Uterus (tissue), 4 donors: Measurements from ENCODE around the gene LEPR. TPM values are rescaled to one million over a fixed set of nuclear protein-coding genes. Genes with fewer than 3 reads are reported as not detected.

Experiments
- DNase-seq, 2 donors: peaks; one replicate each; pipeline ENCODE4 v3.0.0-alpha.2; 2019 to 2020
- H3K27ac ChIP-seq, 2 donors: fragments of 200-600 bp; sonication (generic); 1 replicate in 1 of 2; 2 replicates in 1 of 2; pipeline ENCODE4 v1.5.1; 2016 to 2018
- H3K27me3 ChIP-seq, 2 donors: fragments of 200-600 bp; sonication (generic); one replicate each; pipeline ENCODE4 v1.5.1; 2018 to 2019; ENCODE audit warnings: control low read depth in 1 of 2
- H3K36me3 ChIP-seq, 2 donors: fragments of 200-600 bp; sonication (generic); one replicate each; pipeline ENCODE4 v1.5.1; 2019; ENCODE audit warnings: control low read depth in 1 of 2
- H3K4me1 ChIP-seq, 2 donors: fragments of 200-600 bp; sonication (generic); one replicate each; pipeline ENCODE4 v1.5.1; 2018 to 2019; ENCODE audit warnings: control low read depth in 1 of 2
- H3K4me3 ChIP-seq, 2 donors: fragments of 200-600 bp; sonication (generic); 1 replicate in 1 of 2; 2 replicates in 1 of 2; pipeline ENCODE4 v1.5.1; 2018 to 2019; ENCODE audit warnings: mild to moderate bottlenecking in 1 of 2
- H3K9me3 ChIP-seq, 2 donors: fragments of 200-600 bp; sonication (generic); one replicate each; pipeline ENCODE4 v1.5.1; 2019; ENCODE audit warnings: control low read depth in 1 of 2
- POLR2A ChIP-seq, 2 donors: fragments of 450-650 bp; IDR thresholded peaks; one replicate each; pipeline ENCODE4 v1.6.1; 2016; ENCODE audit warnings: antibody characterized with exemption in 2 of 2, mild to moderate bottlenecking in 1 of 2, moderate library complexity in 1 of 2
- intact Hi-C: fragments of 100-400 bp; cut with DNase I; formaldehyde crosslinking; loops from one replicate; pipeline ENCODE4 v1.15.1; 2023; ENCODE audit warnings: low total_unique reads
- total RNA-seq, 4 donors: library from RNA; depleted of rRNA in 3 of 4; stranded (reverse); fragments of >200 nt in 3 of 4; gene quantifications; one replicate each; pipeline versions ENCODE4 v1.1.0 to v1.2.4, GENCODE V29; 2014 to 2023
- TF ChIP-seq, protein P1 (sequence below), 4 experiments: fragments of 200-600 bp in 2 of 4; fragments of 450-650 bp in 2 of 4; sonication (generic) in 2 of 4; IDR thresholded peaks; one replicate each; pipeline ENCODE4 v1.5.1; 2016 to 2019; ENCODE audit warnings: antibody characterized with exemption in 4 of 4, mild to moderate bottlenecking in 2 of 4, moderate library complexity in 1 of 4
- donor health status: DM: yes; HTN: yes; CAD: no.

Gene LEPR
- total RNA-seq, 4 donors from 2014 or later = 55.0 to 87.0 (median 57.9) TPM

DNA sequence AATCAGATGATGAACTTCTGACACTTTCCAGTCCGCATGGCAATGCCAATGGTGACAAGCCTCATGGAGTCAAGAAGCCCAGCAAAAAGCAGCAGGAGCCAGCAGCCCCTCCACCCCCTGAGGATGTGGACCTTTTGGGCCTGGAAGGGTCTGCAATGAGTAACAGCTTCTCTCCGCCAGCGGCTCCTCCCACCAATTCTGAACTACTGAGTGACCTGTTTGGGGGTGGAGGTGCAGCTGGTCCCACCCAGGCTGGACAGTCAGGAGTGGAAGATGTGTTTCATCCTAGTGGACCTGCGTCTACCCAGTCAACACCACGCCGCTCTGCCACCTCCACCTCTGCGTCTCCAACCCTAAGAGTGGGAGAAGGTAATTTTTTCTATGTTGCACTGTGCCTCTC, 28.0 kb upstream of the LEPR start:
- DNase-seq = no peak
- Histone ChIP-seq H3K27me3 (no peaks in the 10 kb centered on the region), H3K36me3 (no peaks in the 10 kb centered on the region), H3K4me3 (no peak overlapping the region), H3K9me3 (no peaks in the 10 kb centered on the region), H3K4me1 (no peaks in the 10 kb centered on the region), H3K27ac (no peak overlapping the region)
- TF ChIP-seq POLR2A (IDR thresholded peaks at IDR 0.05) = no peak
- TF ChIP-seq, protein P1, sequence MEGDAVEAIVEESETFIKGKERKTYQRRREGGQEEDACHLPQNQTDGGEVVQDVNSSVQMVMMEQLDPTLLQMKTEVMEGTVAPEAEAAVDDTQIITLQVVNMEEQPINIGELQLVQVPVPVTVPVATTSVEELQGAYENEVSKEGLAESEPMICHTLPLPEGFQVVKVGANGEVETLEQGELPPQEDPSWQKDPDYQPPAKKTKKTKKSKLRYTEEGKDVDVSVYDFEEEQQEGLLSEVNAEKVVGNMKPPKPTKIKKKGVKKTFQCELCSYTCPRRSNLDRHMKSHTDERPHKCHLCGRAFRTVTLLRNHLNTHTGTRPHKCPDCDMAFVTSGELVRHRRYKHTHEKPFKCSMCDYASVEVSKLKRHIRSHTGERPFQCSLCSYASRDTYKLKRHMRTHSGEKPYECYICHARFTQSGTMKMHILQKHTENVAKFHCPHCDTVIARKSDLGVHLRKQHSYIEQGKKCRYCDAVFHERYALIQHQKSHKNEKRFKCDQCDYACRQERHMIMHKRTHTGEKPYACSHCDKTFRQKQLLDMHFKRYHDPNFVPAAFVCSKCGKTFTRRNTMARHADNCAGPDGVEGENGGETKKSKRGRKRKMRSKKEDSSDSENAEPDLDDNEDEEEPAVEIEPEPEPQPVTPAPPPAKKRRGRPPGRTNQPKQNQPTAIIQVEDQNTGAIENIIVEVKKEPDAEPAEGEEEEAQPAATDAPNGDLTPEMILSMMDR (IDR thresholded peaks at IDR 0.05) = no peak
- intact Hi-C loops = no loop called here

DNA sequence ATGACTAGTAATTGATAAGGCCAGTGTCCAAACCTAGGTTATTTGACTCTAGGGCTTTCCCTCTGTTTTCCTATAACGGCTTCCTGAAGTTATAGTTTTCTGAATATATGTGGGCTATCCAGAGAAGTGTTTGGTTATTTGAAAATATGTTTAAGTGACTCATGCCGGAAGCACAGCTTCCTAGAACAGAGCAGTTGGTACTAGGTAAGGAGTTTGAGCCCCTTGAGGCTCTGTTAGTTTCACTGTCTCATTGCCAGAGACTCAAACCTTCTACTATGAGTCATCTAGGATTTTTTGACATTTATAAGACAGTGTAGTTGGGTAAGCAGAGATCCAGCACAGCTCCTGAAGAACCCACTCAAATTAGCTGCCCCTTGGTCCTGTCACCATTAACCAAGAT, 27.1 kb upstream of the LEPR start:
- no peaks in the 10 kb centered on the region for H3K27me3 ChIP-seq
- DNase-seq = no peak
- TF ChIP-seq POLR2A (IDR thresholded peaks at IDR 0.05) = no peak
- TF ChIP-seq, protein P1 (IDR thresholded peaks at IDR 0.05) = no peak
- H3K27ac ChIP-seq = no peak overlapping the region
- intact Hi-C loops = no loop called here
- H3K4me1 ChIP-seq = no peaks in the 10 kb centered on the region
- H3K36me3 ChIP-seq = no peaks in the 10 kb centered on the region
- H3K4me3 ChIP-seq = no peak overlapping the region
- H3K9me3 ChIP-seq = no peaks in the 10 kb centered on the region

GRCh38 chr1:65393928-65394327, 26.5 kb upstream of the LEPR start:
- intact Hi-C loops = no loop called here
- no peaks in the 10 kb centered on the region for H3K9me3 ChIP-seq

GRCh38 chr1:65395887-65396612, 24.4 kb upstream of the LEPR start:
- no peaks in the 10 kb centered on the region for H3K4me1 ChIP-seq
- H3K27me3 ChIP-seq = no peaks in the 10 kb centered on the region
- H3K4me3 ChIP-seq = no peak overlapping the region
- DNase-seq = no peak
- TF ChIP-seq, protein P1 (IDR thresholded peaks at IDR 0.05) = no peak
- intact Hi-C loops = no loop called here
- no peaks in the 10 kb centered on the region for H3K9me3 ChIP-seq
- no peak overlapping the region for H3K27ac ChIP-seq
- H3K36me3 ChIP-seq = no peaks in the 10 kb centered on the region

More at GRCh38 chr1:65393928-65394327, 26.5 kb upstream of the LEPR start:
- Histone ChIP-seq H3K27me3 (no peaks in the 10 kb centered on the region), H3K27ac (no peak overlapping the region), H3K4me3 (no peak overlapping the region), H3K4me1 (no peaks in the 10 kb centered on the region), H3K36me3 (no peaks in the 10 kb centered on the region)
- no peak for TF ChIP-seq POLR2A (IDR thresholded peaks at IDR 0.05)
- TF ChIP-seq, protein P1 (IDR thresholded peaks at IDR 0.05) = no peak
- no peak for DNase-seq

- Histone ChIP-seq H3K4me1 (no peaks in the 10 kb centered on the region), H3K9me3 (no peaks in the 10 kb centered on the region), H3K4me3 (no peak overlapping the region), H3K27ac (no peak overlapping the region), H3K36me3 (no peaks in the 10 kb centered on the region), H3K27me3 (no peaks in the 10 kb centered on the region)
- DNase-seq = no peak
- intact Hi-C loops = no loop called here
- TF ChIP-seq, protein P1 (IDR thresholded peaks at IDR 0.05) = no peak
- TF ChIP-seq POLR2A (IDR thresholded peaks at IDR 0.05) = no peak
Observed at GRCh38 chr1:65398083-65398482, 22.4 kb upstream of the LEPR start.
